Type B pancreatic cell (in vitro differentiated cells): ENCODE data around the gene FEM1A. TPM values are rescaled to one million over a fixed set of nuclear protein-coding genes. Genes with fewer than 3 reads are reported as not detected.

Experiments
- DNase-seq: peaks from one replicate; pipeline ENCODE4 v3.0.0; 2021; ENCODE audit warnings: mixed read lengths; ENCODE audit not compliant: unreplicated experiment; ENCODE audit errors: extremely low spot score
- H3K27ac Mint-ChIP-seq: 2 replicates; pipeline ENCODE4 v1.8.0; 2021; ENCODE audit warnings: mild to moderate bottlenecking, mixed read lengths
- H3K27me3 Mint-ChIP-seq: 2 replicates; pipeline ENCODE4 v1.8.0; 2021; ENCODE audit warnings: mixed read lengths
- H3K36me3 Mint-ChIP-seq: 2 replicates; pipeline ENCODE4 v1.8.0; 2021; ENCODE audit warnings: mixed read lengths
- H3K4me1 Mint-ChIP-seq: one replicate; pipeline ENCODE4 v1.8.0; 2021; ENCODE audit warnings: mixed read lengths; ENCODE audit not compliant: unreplicated experiment
- H3K4me3 Mint-ChIP-seq: 2 replicates; pipeline ENCODE4 v1.8.0; 2021; ENCODE audit warnings: mild to moderate bottlenecking, mixed read lengths
- H3K9me3 Mint-ChIP-seq: 2 replicates; pipeline ENCODE4 v1.8.0; 2021; ENCODE audit warnings: mixed read lengths
- total RNA-seq: library from RNA; stranded (reverse); gene quantifications from 2 replicates; pipeline ENCODE4 v1.2.1, GENCODE V29; 2021; ENCODE audit warnings: low replicate concordance
- TF ChIP-seq, protein P1 (sequence below): fragments of 200-600 bp; sonication (generic); conservative IDR thresholded peaks from 2 replicates; pipeline ENCODE4 v1.5.0; 2021; ENCODE audit warnings: antibody characterized with exemption, mild to moderate bottlenecking

The FEM1A gene
- total RNA-seq, 1 donor from 2014 or later = 13.7 TPM

DNA sequence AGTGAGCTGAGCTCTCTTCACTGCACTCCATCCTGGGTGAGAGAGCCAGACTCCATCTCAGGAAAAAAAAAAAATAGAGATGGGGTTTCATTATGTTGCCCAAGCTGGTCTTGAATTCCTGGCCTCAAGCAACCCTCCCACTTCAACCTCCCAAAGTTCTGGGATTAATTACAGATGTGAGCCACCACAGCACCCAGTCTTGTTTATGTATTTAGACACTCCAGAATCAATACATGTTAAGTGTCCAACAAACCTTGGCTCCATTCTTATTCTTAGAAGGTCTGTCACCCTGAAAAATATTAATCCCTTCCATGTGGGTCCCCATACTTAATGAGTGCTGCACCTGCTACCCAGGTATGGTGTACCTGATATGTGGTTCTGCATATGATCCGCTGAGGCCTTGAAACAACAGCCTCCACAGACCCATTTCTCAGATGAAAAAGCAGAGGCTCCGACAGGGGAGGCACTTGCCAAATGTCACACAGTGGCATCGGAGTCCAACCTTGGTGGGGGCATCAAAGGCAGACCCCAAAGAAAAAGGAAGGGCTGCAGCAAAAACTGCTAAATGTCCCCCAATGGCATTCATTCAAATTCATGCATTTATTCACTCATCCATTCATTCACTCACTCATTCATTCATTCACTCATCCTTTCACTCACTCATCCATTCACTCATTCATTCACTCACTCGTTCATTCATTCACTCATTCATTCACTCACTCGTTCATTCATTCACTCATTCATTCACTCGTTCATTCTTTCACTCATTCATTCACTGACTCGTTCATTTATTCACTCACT, 23.3 kb downstream of the FEM1A start:
- peaks cover 13% of the 10 kb centered on the region for H3K4me1 Mint-ChIP-seq
- peaks cover 8% of the 10 kb centered on the region for H3K36me3 Mint-ChIP-seq
- no peaks in the 10 kb centered on the region for H3K27me3 Mint-ChIP-seq
- peaks cover 5% of the 10 kb centered on the region for H3K9me3 Mint-ChIP-seq
- no peak overlapping the region for H3K4me3 Mint-ChIP-seq
- TF ChIP-seq, protein P1, sequence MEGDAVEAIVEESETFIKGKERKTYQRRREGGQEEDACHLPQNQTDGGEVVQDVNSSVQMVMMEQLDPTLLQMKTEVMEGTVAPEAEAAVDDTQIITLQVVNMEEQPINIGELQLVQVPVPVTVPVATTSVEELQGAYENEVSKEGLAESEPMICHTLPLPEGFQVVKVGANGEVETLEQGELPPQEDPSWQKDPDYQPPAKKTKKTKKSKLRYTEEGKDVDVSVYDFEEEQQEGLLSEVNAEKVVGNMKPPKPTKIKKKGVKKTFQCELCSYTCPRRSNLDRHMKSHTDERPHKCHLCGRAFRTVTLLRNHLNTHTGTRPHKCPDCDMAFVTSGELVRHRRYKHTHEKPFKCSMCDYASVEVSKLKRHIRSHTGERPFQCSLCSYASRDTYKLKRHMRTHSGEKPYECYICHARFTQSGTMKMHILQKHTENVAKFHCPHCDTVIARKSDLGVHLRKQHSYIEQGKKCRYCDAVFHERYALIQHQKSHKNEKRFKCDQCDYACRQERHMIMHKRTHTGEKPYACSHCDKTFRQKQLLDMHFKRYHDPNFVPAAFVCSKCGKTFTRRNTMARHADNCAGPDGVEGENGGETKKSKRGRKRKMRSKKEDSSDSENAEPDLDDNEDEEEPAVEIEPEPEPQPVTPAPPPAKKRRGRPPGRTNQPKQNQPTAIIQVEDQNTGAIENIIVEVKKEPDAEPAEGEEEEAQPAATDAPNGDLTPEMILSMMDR = no peak
- H3K27ac Mint-ChIP-seq = no peak overlapping the region
- DNase-seq = no peak

DNA sequence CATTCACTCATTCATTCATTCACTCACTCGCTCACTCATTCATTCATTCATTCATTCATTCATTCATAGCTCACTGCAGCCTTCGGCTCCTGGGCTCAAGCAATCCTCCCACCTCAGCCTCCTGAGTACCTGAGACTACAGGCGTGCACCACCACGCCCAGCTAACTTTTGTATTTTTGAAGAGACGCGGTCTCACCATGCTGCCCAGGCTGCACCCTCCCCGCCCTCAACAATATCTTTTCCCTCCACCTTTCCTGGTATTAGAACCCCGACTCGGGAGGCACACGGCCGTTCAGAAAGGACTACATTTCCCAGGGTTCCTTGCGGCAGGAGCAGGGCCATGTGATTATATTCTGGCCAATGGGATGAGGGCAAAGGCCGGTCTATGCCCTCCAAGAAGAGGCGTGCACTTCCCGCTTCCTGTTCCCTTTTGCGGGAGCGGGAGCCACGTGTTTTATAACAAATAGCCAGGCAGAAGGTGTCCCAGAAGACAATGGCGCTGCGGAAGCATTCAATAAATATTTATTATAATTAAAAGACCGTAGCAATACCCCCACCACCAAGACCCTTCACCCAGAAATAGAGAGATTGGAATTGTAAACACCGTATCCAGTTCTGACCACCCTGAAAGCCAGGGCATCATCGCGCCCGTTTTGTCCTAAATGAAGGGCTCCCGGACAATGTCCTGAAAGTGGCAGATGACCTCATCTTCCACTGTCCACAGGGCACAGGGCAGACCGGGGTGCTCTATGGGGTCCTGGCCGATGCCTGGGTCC, 24.1 kb downstream of the FEM1A start:
- peak; percentile 86 for DNase-seq
- Mint-ChIP-seq H3K4me1 (peaks cover 12% of the 10 kb centered on the region), H3K4me3 (peak overlapping the region; percentile 82), H3K9me3 (peaks cover 5% of the 10 kb centered on the region), H3K27me3 (no peaks in the 10 kb centered on the region), H3K36me3 (peaks cover 8% of the 10 kb centered on the region), H3K27ac (peak overlapping the region; percentile 83)
- TF ChIP-seq, protein P1 = no peak

- Mint-ChIP-seq H3K27me3 (no peaks in the 10 kb centered on the region), H3K9me3 (peaks cover 5% of the 10 kb centered on the region), H3K36me3 (peaks cover 8% of the 10 kb centered on the region), H3K4me3 (no peak overlapping the region), H3K27ac (no peak overlapping the region), H3K4me1 (peaks cover 12% of the 10 kb centered on the region)
- TF ChIP-seq, protein P1 = no peak
- DNase-seq = no peak
These were observed 24.8 kb downstream of the FEM1A start for GRCh38 chr19:4816202-4816949.

GRCh38 chr19:4816950-4817278, 25.4 kb downstream of the FEM1A start:
- H3K27me3 Mint-ChIP-seq = no peaks in the 10 kb centered on the region
- H3K9me3 Mint-ChIP-seq = peaks cover 5% of the 10 kb centered on the region
- H3K4me1 Mint-ChIP-seq = peaks cover 12% of the 10 kb centered on the region
- no peak overlapping the region for H3K27ac Mint-ChIP-seq
- peaks cover 8% of the 10 kb centered on the region for H3K36me3 Mint-ChIP-seq
- H3K4me3 Mint-ChIP-seq = no peak overlapping the region
- TF ChIP-seq, protein P1 = no peak
- DNase-seq = no peak

DNA sequence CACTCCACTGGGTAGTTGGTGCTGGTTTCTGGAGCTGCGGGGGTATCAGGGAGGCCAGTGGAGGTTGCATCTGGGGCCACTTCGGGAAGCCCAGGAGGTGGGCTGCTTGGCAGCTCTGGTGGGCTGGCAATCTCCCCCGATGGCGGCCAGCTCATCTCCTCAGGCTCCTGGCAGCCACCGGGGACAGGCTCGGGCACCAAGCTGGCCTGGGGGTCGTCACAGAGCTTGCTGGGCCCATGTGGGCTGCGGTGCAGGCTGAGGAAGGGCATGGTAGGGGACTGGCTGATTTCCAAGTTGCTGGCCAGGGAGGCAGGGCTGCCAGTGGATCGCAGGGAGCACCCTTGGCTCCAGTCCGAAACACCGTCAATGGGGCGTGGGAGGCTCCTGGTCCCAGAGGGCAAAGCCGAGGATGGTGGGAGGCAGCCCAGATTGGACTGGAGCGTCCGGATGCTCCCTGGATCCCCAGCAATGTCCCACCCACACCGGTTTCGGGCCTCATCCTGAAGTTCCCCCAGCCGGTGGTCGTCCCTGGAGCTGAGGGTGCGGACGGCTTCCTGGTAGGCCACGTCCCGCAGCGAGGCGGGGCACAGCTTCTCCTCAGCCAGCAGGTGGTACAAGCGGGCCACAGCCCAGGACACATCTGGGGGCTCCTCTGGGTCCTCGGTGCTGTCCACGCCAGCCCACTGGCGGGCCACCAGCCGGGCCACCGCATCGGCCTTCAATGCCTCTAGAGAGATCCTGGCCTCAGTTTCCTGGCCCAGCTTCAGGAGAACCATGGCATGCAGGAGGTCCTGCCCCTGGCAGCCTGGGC, 26.1 kb downstream of the FEM1A start:
- no peaks in the 10 kb centered on the region for H3K27me3 Mint-ChIP-seq
- H3K4me1 Mint-ChIP-seq = peaks cover 12% of the 10 kb centered on the region
- H3K27ac Mint-ChIP-seq = no peak overlapping the region
- no peak overlapping the region for H3K4me3 Mint-ChIP-seq
- H3K36me3 Mint-ChIP-seq = peaks cover 8% of the 10 kb centered on the region
- DNase-seq = no peak
- TF ChIP-seq, protein P1 = no peak
- H3K9me3 Mint-ChIP-seq = peaks cover 5% of the 10 kb centered on the region
